CD4-positive, alpha-beta memory T cell (primary cell): ENCODE data around the gene CBX2. TPM values are rescaled to one million over a fixed set of nuclear protein-coding genes. Genes with fewer than 3 reads are reported as not detected.
A peak's percentile ranks its signal among the peaks of the same experiment; 100 is the strongest.

Experiments
- CTCF ChIA-PET: fragments of 350-600 bp; sonication (Branson Sonifier 250); formaldehyde crosslinking; loops from one replicate; lab custom pipeline; 2021; ENCODE audit warnings: inconsistent platforms; ENCODE audit not compliant: partially characterized antibody; lab: Charles Lee
- POLR2A ChIA-PET: fragments of 350-600 bp; sonication (Branson Sonifier 250); formaldehyde crosslinking; loops from one replicate; lab custom pipeline; 2021; ENCODE audit not compliant: partially characterized antibody; lab: Charles Lee
- DNase-seq, 5 donors: peaks; one replicate each; pipeline versions ENCODE4 v3.0.0 to v3.0.0-alpha.2; 2020 to 2022; ENCODE audit warnings: mixed read lengths in 1 of 5
- H3K27ac ChIP-seq: one replicate; pipeline ENCODE4 v1.7.0; 2013; ENCODE audit warnings: low read depth, low read length
- H3K27me3 ChIP-seq: 2 replicates; pipeline ENCODE4 v1.7.0; 2013; ENCODE audit warnings: mild to moderate bottlenecking, low read length, moderate library complexity; ENCODE audit not compliant: insufficient read depth
- H3K36me3 ChIP-seq: 2 replicates; pipeline ENCODE4 v1.7.0; 2013; ENCODE audit warnings: mild to moderate bottlenecking, low read length, moderate library complexity; ENCODE audit not compliant: insufficient read depth
- H3K4me1 ChIP-seq: 2 replicates; pipeline ENCODE4 v1.7.0; 2013; ENCODE audit warnings: mild to moderate bottlenecking, low read length, moderate library complexity; ENCODE audit not compliant: insufficient read depth
- H3K4me3 ChIP-seq, 2 donors: one replicate each; pipeline ENCODE4 v1.7.0; 2013; ENCODE audit warnings: low read length in 2 of 2, mild to moderate bottlenecking in 1 of 2
- H3K9me3 ChIP-seq, 2 donors: one replicate each; pipeline ENCODE4 v1.7.0; 2013; ENCODE audit warnings: low read length in 2 of 2, control low read depth in 1 of 2; ENCODE audit not compliant: control insufficient read depth in 1 of 2
- H3K27ac Mint-ChIP-seq, 7 donors: one replicate each; pipeline ENCODE4 v1.8.0; 2020 to 2021; ENCODE audit warnings: mixed read lengths in 7 of 7, mild to moderate bottlenecking in 6 of 7, inconsistent platforms in 3 of 7, moderate library complexity in 3 of 7
- H3K27me3 Mint-ChIP-seq, 2 donors: one replicate each; pipeline ENCODE4 v1.8.0; 2020 to 2021; ENCODE audit warnings: mixed read lengths in 2 of 2
- H3K36me3 Mint-ChIP-seq, 2 donors: one replicate each; pipeline ENCODE4 v1.8.0; 2020 to 2021; ENCODE audit warnings: mixed read lengths in 2 of 2, inconsistent platforms in 1 of 2, mild to moderate bottlenecking in 1 of 2
- H3K4me1 Mint-ChIP-seq, 4 donors: one replicate each; pipeline ENCODE4 v1.8.0; 2020 to 2021; ENCODE audit warnings: mixed read lengths in 4 of 4, mild to moderate bottlenecking in 1 of 4
- H3K4me3 Mint-ChIP-seq, 8 donors: one replicate each; pipeline ENCODE4 v1.8.0; 2020 to 2021; ENCODE audit warnings: mixed read lengths in 8 of 8, mild to moderate bottlenecking in 7 of 8, moderate library complexity in 6 of 8, inconsistent platforms in 3 of 8
- H3K9me3 Mint-ChIP-seq, 8 donors: one replicate each; pipeline ENCODE4 v1.8.0; 2020 to 2021; ENCODE audit warnings: mixed read lengths in 8 of 8, mild to moderate bottlenecking in 5 of 8, inconsistent platforms in 3 of 8, moderate library complexity in 1 of 8
- intact Hi-C: fragments of 100-400 bp; cut with micrococcal nuclease; formaldehyde crosslinking; loops from one replicate; pipeline ENCODE4 v1.15.1; 2023
- polyA plus RNA-seq, 2 donors: library from polyadenylated mRNA; unstranded; fragments of 300-500 nt; fragmentation: Illumina TruSeq; gene quantifications; one replicate each; pipeline ENCODE4 v1.2.3, GENCODE V29; 2021
- total RNA-seq, 2 experiments: library from RNA; stranded (reverse); gene quantifications; one replicate each; pipeline ENCODE4 v1.2.3, GENCODE V29; 2021

The CBX2 gene
- total and polyA plus RNA-seq, 4 experiments from 2014 or later: 0.06 to 0.44 TPM; not detected in 2

DNA sequence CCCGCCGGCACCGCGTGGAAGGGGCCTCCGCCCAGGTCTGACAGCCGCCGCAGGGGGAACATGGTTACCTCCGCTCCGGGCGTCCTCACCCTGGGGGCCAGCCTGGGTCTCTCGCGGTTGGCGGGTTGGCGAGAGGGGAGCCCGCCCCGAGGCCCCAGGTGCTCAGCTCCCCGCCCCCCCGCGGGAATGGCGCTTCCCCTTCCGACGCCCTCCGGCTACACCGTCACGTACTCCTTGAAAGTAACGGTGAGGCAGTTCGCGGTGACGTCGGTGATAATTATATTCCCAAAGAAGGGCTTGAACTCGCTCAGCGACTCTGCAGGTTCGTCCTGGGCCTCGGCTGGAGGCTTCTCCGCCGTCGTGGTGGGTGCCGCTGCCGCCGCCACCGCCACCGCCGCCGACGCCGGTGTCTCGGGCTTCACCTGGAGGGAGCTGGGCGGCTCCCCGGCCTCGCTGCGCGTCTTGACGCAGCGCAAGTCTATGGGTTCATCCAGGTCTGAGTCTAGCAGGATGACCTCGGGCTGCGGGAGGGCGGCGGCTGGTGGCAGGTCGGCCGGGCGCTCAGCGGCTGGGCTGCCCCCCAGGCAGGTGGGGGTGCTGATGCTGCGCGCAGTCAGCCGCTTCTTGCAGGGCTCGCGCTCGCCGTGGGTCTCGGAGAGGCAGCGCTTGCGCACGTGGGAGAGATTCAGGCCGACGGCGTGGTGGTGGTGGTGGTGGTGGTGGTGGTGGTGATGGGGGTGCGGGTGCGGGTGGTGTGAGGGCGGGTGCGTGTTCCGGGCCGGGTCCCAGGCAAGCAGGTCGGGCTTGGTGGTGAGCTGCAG is 56.0 kb downstream of the CBX2 start:
- CTCF ChIA-PET: interaction anchor here (0.6 to 1.5 kb wide), 8 partner anchors 14 to 252 kb away, joined by 3 to 5 read pairs (median 3); partner anchors contain the start of gene CBX8
- peak in 1 of 5 donors; percentile 42 for DNase-seq
- H3K4me1 Mint-ChIP-seq: peaks cover 9 to 43% (median 27%) of the 10 kb centered on the region in 4 donors
- H3K9me3 Mint-ChIP-seq: peaks cover 0 to 7% (median 0%) of the 10 kb centered on the region in 8 donors
- H3K27me3 ChIP-seq: no peaks in the 10 kb centered on the region
- no peaks in the 10 kb centered on the region for H3K27me3 Mint-ChIP-seq
- peak overlapping the region in 1 of 7 donors; percentile 12 for H3K27ac Mint-ChIP-seq
- H3K4me1 ChIP-seq: peaks cover 41% of the 10 kb centered on the region
- H3K27ac ChIP-seq: no peak overlapping the region
- peaks cover 16% of the 10 kb centered on the region for H3K36me3 ChIP-seq
- POLR2A ChIA-PET: interaction anchor here (16.4 kb wide), 1 partner anchor 28 kb away, joined by 503 read pairs; the partner anchor contains the start of gene CBX8
- peaks cover 21 to 22% of the 10 kb centered on the region in 2 donors for H3K36me3 Mint-ChIP-seq
- H3K4me3 ChIP-seq: no peak overlapping the region
- intact Hi-C loops: no loop called here
- H3K9me3 ChIP-seq: no peaks in the 10 kb centered on the region
- no peak overlapping the region for H3K4me3 Mint-ChIP-seq

DNA sequence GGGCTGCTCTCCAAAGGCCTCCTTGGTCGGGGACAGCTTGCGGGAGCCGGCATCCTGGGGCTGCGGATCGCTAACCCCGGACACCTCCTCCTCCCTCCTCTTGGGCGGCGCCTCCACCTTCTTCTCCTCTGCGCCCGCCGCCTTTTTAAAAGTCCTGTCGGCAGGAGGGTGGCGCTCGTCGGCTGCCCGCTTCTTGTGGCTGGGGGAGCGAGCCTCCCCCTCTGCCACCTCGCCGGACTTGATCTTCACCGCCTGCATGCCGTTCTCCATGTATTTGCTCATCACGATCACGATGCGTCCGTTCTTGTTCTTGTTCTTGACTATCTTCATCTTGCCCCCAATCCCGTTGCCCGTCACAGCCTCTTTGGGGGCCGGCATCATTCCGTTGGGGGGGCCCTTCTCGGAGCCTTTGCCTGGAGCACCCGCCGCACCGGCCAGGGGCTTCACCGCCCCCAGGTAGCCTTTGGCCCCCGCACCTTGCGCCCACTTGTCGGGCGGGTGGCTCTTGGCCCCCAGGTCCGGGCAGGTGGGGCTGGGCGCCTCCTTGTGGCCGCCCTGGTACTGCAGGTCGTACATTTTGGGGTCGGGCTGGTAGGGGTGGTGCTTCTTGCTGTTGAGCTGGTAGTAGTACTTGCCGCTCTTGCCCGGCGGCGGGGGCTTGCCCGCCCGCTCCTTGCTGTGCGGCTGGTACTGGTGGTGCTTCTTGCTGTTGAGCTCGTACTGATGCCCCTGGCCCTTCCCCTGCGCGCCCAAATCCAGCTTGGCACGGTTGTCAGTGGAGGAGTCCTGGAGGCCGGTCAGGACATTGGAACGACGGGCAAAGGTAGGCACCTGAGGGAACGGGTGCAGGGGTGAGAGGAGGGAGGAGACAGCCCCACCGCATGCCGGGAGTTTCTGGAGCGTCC is 56.9 kb downstream of the CBX2 start:
- Mint-ChIP-seq H3K27me3 (no peaks in the 10 kb centered on the region), H3K4me3 (peak overlapping the region in 3 of 8 donors; percentile 3 to 61 (median 23)), H3K4me1 (peaks cover 9 to 44% (median 24%) of the 10 kb centered on the region in 4 donors), H3K9me3 (peaks cover 0 to 7% (median 0%) of the 10 kb centered on the region in 8 donors), H3K36me3 (peaks cover 21 to 22% of the 10 kb centered on the region in 2 donors), H3K27ac (peak overlapping the region in 3 of 7 donors; percentile 12 to 70 (median 55))
- intact Hi-C loops: no loop called here
- H3K27me3 ChIP-seq: peaks cover under 1% of the 10 kb centered on the region
- H3K27ac ChIP-seq: no peak overlapping the region
- H3K36me3 ChIP-seq: peaks cover 16% of the 10 kb centered on the region
- H3K4me3 ChIP-seq: no peak overlapping the region
- peaks cover 42% of the 10 kb centered on the region for H3K4me1 ChIP-seq
- ChIA-PET POLR2A (interaction anchor here (0.5 to 16.4 kb wide), 2 partner anchors 28 to 93 kb away, joined by 3 to 503 read pairs; partner anchors contain the start of gene CBX8), CTCF (interaction anchor here (0.7 to 1.5 kb wide), 11 partner anchors 10 to 159 kb away, joined by 3 to 9 read pairs (median 4); no protein-coding TSS in a partner anchor)
- DNase-seq: peak in 2 of 5 donors; percentile 42 to 53
- no peaks in the 10 kb centered on the region for H3K9me3 ChIP-seq

DNA sequence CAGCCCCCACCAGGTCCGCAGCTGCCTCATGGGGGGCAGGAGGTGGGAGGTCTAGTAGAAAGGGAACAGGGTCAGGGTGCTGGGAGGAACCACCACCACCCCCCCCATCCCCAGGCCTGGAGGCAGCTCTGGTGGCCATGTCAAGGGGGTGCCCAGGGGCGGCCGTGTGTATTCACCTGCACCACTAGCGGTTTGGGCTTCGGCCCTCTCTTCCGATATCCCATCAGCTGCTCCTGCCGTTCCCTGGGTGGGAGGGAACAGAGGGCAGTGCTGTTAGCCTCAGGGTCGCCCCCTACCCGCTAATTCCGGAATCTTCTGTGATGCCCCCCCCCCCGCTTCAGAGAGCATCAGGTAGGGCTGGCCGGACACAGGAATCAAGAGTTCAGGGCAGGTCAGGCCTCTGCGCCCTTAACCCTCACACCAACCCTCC is 57.5 kb downstream of the CBX2 start:
- no peaks in the 10 kb centered on the region for H3K27me3 Mint-ChIP-seq
- POLR2A ChIA-PET: interaction anchor here (1.0 to 16.4 kb wide), 2 partner anchors 10 to 29 kb away, joined by 3 to 503 read pairs; partner anchors contain the start of gene CBX8
- Histone ChIP-seq H3K4me3 (no peak overlapping the region), H3K36me3 (peaks cover 16% of the 10 kb centered on the region), H3K27me3 (peaks cover 7% of the 10 kb centered on the region), H3K27ac (no peak overlapping the region), H3K4me1 (peaks cover 49% of the 10 kb centered on the region), H3K9me3 (no peaks in the 10 kb centered on the region)
- H3K4me3 Mint-ChIP-seq: peak overlapping the region in 1 of 8 donors; percentile 50
- H3K27ac Mint-ChIP-seq: peak overlapping the region in 1 of 7 donors; percentile 55
- CTCF ChIA-PET: interaction anchor here (0.7 to 1.5 kb wide), 11 partner anchors 10 to 158 kb away, joined by 3 to 9 read pairs (median 4); no protein-coding TSS in a partner anchor
- peak in 1 of 5 donors; percentile 41 for DNase-seq
- H3K4me1 Mint-ChIP-seq: peaks cover 10 to 50% (median 27%) of the 10 kb centered on the region in 4 donors
- peaks cover 21 to 22% of the 10 kb centered on the region in 2 donors for H3K36me3 Mint-ChIP-seq
- peaks cover 0 to 7% (median 0%) of the 10 kb centered on the region in 8 donors for H3K9me3 Mint-ChIP-seq
- intact Hi-C loops: no loop called here

DNA sequence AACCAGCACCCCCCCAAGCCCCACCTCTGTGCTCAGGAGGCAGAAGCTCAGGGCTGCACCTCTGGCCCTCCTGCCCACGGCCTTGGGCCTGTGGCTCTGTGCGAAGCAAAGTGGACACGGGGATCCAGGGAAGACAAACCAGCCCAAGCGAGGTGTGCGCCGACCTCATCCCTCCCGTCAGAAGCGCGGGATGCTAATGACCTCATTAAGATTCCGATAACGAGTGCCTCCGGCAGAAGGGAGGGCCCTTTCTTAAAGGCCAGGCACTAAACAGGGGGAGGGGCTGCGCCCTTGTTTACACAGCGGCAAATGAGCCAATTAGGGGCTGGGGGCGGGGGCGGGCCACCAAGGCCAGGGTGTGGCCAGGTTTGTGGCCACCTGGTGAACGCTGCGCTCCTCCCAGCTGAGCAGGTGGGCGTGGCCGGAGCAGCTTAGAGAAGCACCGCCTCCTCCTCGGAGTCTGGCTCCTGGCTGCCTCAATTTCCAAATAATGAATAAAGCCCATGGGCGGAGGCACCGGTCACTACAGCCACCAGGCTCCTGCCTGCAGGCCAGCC is 58.1 kb downstream of the CBX2 start:
- peak overlapping the region in 3 of 8 donors; percentile 91 to 96 (median 95) for H3K4me3 Mint-ChIP-seq
- H3K27ac Mint-ChIP-seq: peak overlapping the region in 1 of 7 donors; percentile 55
- POLR2A ChIA-PET: interaction anchor here (1.0 to 16.4 kb wide), 3 partner anchors 11 to 161 kb away, joined by 3 to 503 read pairs (median 3); partner anchors contain the start of gene CBX8
- peaks cover 21 to 22% of the 10 kb centered on the region in 2 donors for H3K36me3 Mint-ChIP-seq
- H3K27me3 Mint-ChIP-seq: peaks cover 0 to 1% of the 10 kb centered on the region in 2 donors
- Histone ChIP-seq H3K9me3 (no peaks in the 10 kb centered on the region), H3K27ac (no peak overlapping the region), H3K4me1 (peaks cover 50% of the 10 kb centered on the region), H3K4me3 (no peak overlapping the region), H3K27me3 (peaks cover 12% of the 10 kb centered on the region), H3K36me3 (peaks cover 16% of the 10 kb centered on the region)
- H3K9me3 Mint-ChIP-seq: peaks cover 0 to 7% (median 0%) of the 10 kb centered on the region in 8 donors
- CTCF ChIA-PET: interaction anchor here (0.5 to 1.5 kb wide), 4 partner anchors 11 to 205 kb away, joined by 3 to 6 read pairs (median 4); no protein-coding TSS in a partner anchor
- DNase-seq: no peak
- intact Hi-C loops: no loop called here
- peaks cover 10 to 56% (median 30%) of the 10 kb centered on the region in 4 donors for H3K4me1 Mint-ChIP-seq

DNA sequence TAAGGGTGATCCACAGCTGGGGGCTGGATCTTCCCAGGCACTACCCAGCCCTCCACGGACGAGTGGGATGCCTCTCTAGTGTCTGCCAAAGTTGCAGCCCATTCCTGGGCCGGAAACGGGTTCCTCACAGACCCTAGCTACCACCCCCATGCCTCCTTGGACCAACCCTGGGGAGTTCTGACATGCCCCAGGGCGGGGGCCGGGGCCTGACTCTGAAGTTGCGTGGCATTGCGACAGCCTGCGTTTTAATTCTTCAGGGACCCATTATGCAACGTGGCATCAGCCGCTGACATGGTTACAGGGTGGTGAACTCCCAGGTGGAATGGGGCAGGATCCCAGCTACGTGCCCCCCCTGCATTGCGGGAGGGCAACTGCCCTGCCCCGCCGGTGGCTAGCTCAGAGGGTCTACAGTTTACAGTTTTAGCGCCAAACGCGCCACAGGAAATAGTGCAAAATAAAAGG is 58.6 kb downstream of the CBX2 start:
- Mint-ChIP-seq H3K36me3 (peaks cover 21 to 22% of the 10 kb centered on the region in 2 donors), H3K9me3 (peaks cover 0 to 7% (median 0%) of the 10 kb centered on the region in 8 donors), H3K4me3 (peak overlapping the region; percentile 58 to 97 (median 93)), H3K27ac (peak overlapping the region in 3 of 7 donors; percentile 27 to 89 (median 31)), H3K27me3 (peaks cover 0 to 1% of the 10 kb centered on the region in 2 donors), H3K4me1 (peaks cover 9 to 56% (median 32%) of the 10 kb centered on the region in 4 donors)
- H3K4me3 ChIP-seq: peak overlapping the region in 1 of 2 donors; percentile 89
- CTCF ChIA-PET: interaction anchor here (0.9 to 1.5 kb wide), 3 partner anchors 13 to 39 kb away, joined by 3 to 4 read pairs (median 4); partner anchors contain the start of gene CBX8
- H3K9me3 ChIP-seq: no peaks in the 10 kb centered on the region
- no peak for DNase-seq
- H3K4me1 ChIP-seq: peaks cover 51% of the 10 kb centered on the region
- peaks cover 17% of the 10 kb centered on the region for H3K27me3 ChIP-seq
- POLR2A ChIA-PET: interaction anchor here (0.7 to 16.4 kb wide), 4 partner anchors 12 to 160 kb away, joined by 3 to 503 read pairs (median 3); partner anchors contain the start of gene CBX8
- H3K36me3 ChIP-seq: peaks cover 16% of the 10 kb centered on the region
- intact Hi-C loops: no loop called here
- no peak overlapping the region for H3K27ac ChIP-seq
